GM18508 (cell line): ENCODE measurements around the gene IGF2.

ENCODE experiments used
- ATAC-seq: cut with Tn5 transposase; IDR thresholded peaks from one replicate; pipeline ENCODE4 v1.9.1; 2021; ENCODE audit warnings: moderate number of reproducible peaks; ENCODE audit not compliant: insufficient read depth, unreplicated experiment

The IGF2 gene

DNA sequence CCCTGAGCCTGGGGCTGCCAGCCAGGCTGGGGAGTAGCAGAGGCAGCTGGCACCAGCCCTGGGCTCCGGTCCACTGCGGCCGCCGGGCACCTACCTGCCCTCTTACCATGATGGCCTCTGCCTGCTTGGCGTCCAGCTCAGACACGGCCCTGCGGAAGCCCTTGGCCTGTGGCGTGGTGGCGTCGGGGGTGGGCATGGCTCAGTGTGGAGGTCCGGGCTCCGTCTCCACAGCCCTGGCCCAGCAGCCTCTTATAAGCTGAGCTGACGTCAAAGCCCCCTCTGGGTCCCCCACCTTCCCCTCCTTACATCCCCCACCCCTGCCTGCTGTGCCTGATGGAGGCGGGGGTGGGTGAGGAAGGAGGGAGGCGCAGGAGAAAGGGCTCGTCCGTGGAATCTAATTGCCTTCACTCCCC lies 32.4 kb upstream of the IGF2 start, which contains the start of gene TH:
TSS of gene TH (minus strand) at position 225 of the 413 bp plus-strand sequence. CDS start at position 196, 29 bp downstream.
- ATAC-seq, result no peak

DNA sequence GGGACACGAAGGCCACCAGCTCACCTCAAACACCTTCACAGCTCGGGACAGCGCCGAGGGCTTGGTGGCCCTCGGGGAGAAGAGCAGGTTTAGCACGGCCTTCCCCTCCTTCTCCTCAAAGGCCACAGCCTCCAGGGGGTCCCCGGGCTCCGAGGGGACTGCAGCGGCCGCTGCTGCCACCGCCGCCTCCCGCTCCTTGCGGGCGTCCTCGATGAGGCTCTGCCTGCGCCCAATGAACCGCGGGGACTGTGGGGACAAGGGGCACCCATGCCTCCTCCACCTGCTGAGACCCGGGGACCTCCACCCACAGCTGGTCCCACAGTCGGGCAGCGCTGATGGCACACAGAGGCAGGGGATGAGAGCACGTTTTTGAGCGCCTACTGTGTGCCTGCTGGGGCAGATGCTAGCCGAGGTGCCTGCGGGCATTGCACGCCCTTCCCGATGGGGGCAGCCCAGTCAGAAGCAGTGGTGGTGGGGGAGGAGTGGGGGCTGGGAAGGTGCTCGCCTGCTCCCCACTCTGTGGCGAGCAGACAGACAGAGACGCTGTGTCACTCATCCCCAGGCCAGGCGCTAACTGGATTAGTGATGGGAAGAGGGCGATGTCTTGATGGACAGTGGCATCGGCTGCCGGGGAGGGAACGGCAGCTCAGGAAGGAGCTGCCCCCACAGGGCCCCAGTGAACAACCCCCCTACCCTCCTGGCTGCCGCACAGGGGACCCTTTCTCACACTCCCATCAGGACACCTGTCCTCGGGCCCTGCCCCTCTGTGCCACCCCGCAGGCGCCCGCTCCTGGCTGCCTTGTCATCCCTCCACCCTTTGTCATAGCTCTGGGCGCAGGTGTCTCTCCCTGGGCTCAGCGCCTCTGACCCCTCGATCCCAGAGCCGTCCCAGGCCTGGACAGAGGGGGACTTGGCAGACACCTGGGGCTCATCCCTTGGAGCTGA lies 30.7 kb upstream of the IGF2 start:
- ATAC-seq, result no peak

DNA sequence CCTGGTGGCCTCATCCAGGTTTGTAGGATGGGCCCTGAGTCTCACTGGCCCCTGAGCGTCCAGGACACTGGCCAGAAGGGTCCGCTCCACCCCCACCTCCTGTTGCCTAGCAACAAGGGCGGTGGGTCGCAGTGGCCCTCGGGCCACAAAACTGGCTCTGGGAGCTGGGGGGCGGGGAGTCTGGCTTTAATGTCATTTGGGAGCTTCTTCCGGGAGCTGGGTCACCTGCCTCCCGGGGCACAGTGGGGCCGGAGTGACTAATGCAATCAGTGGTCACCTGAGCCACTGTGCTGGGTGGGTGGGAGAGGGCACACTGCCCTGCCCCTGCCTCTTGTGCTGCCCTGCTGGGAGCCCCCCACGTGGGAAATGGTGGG lies 29.8 kb upstream of the IGF2 start:
- ATAC-seq, result no peak

GRCh38 chr11:2168286-2169004 lies 29.3 kb upstream of the IGF2 start:
- no peak for ATAC-seq

- ATAC-seq, result no peak
These were observed 28.2 kb upstream of the IGF2 start for GRCh38 chr11:2167141-2168045.

DNA sequence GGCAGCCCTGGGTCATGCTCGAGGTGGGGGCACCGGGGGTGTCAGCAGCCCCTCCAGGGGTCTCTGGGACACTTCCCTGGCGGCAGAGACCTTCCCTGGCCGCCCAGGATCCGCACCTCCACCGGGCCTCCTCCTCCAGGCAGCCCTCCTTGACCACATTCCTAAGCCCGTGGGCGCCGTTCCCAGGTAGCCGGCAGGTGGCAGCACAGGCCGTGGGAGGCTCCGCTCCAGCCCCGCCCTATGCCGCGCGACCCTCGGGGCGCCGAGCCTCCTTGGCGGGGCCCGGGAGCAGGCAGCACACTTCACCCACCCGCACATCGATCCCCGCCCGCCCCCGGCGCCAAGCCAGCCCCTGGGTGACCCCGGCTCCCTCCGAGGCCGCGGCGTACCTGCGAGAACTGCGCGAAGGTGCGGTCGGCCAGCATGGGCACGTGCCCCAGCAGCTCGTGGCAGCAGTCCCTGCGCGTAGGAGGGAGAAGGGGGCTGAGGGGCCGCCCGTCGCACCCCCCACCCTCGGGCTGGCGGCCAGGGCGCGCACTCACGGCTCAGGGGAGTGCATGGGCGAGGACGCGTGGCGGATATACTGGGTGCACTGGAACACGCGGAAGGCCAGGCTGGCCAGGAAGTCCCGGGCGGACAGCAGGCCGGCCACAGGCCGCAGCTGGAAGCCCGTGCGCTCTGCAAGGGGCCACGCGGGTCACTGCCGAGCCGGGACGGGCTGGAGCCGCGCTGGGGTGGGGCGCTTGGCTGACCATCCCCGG lies 27.1 kb upstream of the IGF2 start:
- no peak for ATAC-seq

DNA sequence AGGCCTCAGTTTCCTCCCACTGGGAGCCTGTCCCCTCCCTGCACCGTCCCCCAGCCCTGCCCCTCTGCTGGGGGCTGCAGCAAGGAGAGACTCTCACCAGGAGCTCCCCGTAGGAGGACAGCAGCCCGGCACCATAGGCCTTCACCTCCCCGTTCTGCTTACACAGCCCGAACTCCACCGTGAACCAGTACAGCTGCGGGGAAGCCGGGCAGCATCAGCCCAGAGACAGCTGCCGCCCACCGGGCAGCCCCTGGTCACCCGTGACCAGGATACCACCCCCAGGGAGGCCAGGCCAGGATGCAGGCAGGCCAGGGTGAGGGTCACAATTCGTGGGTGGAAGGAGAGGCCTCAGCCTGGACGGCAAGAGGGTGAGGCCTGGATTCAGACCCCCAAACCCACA lies 26.4 kb upstream of the IGF2 start:
- ATAC-seq, result no peak

GRCh38 chr11:2164861-2165555 lies 25.8 kb upstream of the IGF2 start:
- ATAC-seq, result no peak

DNA sequence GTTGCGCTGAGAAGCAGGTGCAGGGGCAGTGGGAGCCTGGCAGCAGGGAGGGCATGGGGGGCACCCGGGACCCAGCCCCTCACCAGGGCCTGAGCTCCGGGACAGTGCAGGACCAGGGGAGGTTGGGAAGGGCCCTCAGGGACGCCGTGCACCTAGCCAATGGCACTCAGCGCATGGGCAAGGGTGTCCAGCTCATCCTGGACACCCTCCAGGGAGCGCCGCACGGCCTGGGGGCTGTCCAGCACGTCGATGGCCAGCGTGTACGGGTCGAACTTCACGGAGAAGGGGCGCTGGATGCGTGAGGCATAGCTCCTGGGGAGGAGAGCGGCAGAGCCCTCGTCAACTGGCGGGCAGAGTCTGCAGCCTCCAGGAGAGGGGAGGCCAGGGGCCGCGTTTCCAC lies 24.9 kb upstream of the IGF2 start:
- no peak for ATAC-seq

DNA sequence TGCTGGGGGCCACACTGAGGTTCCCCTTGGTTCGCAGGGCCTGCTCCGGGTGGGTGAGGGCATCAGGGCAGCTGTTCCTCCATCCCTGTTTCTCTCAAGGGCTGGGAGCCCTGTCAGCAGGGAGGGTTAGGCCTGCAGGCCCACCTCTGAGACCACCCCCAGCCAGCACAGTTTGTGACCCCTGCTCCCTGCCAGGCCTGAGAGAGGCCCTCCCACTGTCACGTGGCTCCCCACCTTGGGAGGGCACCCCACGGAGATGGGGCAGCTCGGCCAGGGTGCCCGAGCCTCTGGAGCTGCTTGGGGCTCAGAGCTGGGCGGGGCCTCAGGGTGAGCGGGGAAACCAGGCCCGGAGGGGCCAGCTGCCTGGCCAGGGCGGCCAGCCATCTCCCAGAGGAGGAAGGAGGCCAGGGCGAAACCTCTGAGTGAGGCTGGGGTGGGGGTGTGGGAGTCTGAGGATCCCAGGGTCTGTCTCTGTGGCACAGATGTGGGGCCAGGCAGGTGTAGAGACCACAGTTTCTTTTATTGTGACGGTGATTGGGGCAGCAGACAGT lies 24.3 kb upstream of the IGF2 start:
- ATAC-seq, result no peak

DNA sequence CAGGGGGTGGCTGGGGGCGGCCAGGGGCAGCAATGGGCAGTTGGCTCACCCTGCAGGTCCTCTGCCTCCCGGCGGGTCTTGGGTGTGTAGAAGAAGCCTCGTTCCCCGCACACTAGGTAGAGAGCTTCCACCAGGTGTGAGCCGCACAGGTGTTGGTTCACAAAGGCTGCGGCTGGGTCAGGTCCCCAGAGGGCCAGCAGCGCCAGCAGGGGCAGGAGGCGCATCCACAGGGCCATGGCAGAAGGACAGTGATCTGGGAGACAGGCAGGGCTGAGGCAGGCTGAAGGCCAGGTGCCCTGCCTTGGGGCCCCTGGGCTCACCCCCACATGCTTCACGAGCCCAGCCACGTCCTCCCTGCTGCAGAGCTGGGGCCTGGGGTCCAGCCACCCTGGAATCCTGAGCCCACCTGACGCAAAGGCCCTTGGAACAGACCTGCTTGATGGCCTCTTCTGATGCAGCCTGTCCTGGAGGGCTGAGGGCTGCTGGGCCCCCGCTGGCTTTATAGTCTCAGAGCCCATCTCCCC lies 21.6 kb upstream of the IGF2 start, which contains the start of gene INS:
TSS of gene INS (minus strand) at position 474 of the 524 bp plus-strand sequence. CDS start at position 236, 238 bp downstream.
- no peak for ATAC-seq

DNA sequence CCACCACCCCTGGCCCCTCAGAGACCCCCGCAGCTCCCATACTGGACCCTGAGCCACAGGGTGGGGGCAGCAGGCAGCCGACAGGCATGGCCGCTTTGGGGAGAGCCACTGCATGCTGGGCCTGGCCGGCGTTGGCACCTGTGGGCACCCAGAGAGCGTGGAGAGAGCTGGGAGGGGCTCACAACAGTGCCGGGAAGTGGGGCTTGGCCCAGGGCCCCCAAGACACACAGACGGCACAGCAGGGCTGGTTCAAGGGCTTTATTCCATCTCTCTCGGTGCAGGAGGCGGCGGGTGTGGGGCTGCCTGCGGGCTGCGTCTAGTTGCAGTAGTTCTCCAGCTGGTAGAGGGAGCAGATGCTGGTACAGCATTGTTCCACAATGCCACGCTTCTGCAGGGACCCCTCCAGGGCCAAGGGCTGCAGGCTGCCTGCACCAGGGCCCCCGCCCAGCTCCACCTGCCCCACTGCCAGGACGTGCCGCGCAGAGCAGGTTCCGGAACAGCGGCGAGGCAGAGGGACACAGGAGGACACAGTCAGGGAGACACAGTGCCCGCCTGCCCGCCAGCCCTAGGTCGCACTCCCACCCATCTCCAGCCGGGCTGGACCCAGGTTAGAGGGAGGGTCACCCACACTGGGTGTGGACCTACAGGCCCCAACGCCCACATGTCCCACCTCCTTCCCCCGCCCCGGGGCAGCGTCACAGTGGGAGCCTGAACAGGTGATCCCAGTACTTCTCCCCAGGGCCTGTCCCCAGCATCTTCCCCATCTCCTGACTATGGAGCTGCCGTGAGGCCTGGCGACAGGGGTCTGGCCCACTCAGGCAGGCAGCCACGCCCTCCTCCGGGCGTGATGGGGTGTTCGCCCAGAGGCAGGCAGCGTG lies 20.6 kb upstream of the IGF2 start:
- no peak for ATAC-seq

DNA sequence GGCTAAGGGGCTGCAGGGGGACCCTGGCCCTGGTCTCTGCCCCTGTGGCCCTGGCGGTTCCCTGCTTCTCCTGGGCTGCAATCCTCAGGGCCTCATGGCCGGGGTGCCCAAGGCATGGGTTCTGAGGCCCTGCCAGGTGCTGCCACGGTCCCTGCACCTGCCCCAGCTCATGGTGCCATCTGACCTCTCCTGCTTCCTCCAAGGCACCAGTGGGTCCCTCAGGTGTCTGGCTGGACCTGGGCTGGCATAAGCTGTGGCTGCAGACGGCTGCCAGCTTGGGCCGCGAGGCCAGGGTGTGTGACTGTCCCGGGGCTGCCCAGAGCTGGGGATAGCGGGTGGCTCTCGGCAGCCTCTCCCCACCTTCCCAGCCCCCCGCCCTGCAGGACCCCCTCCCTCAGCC lies 19.8 kb upstream of the IGF2 start:
- ATAC-seq, result no peak

GRCh38 chr11:2158296-2158737 lies 19.1 kb upstream of the IGF2 start:
- no peak for ATAC-seq

GRCh38 chr11:2157294-2158040 lies 18.3 kb upstream of the IGF2 start:
- ATAC-seq, result no peak

DNA sequence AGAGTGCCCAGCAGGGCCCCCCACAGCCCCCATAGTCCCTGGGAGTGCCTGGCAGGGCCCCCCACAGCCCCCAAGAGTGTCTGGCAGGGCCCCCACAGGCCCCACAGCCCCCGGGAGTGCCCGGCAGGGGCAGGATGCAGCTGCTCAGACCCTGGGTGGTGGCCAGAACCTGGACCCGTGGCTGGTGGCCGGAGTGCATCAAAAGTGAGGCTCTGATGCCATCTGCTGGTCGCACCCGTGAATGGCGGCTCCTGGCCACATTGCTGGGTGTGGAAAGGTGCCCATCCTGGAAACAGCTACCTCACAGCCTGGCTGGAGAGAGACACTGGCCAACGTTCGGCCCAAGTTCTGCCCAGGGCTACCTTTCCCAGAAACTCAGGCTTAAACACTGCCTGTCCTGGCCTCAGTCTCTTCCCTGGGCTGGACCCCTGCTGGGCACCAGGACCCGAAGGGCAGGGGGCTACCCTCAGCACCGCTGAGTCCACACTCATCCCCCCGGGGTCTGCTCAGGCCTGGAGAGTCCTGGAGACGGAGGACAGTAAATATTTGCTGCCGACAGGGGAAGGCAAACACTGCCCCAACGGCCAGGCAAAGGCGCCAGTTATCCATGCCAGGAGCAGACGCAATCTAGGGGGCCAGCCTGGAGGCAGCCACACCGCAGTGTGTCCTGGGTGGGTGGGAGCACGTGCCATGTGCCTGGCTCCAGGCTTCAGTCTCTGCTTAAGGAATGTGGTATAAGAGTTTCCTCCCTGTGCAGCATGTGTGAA lies 17.4 kb upstream of the IGF2 start:
- no peak for ATAC-seq
